HG03378 (cell line): ENCODE data around the gene CPVL.

Source experiments
- ATAC-seq: cut with Tn5 transposase; IDR thresholded peaks from one replicate; pipeline ENCODE4 v1.9.1; 2021; ENCODE audit warnings: mild to moderate bottlenecking, moderate library complexity; ENCODE audit not compliant: unreplicated experiment

Gene CPVL

DNA sequence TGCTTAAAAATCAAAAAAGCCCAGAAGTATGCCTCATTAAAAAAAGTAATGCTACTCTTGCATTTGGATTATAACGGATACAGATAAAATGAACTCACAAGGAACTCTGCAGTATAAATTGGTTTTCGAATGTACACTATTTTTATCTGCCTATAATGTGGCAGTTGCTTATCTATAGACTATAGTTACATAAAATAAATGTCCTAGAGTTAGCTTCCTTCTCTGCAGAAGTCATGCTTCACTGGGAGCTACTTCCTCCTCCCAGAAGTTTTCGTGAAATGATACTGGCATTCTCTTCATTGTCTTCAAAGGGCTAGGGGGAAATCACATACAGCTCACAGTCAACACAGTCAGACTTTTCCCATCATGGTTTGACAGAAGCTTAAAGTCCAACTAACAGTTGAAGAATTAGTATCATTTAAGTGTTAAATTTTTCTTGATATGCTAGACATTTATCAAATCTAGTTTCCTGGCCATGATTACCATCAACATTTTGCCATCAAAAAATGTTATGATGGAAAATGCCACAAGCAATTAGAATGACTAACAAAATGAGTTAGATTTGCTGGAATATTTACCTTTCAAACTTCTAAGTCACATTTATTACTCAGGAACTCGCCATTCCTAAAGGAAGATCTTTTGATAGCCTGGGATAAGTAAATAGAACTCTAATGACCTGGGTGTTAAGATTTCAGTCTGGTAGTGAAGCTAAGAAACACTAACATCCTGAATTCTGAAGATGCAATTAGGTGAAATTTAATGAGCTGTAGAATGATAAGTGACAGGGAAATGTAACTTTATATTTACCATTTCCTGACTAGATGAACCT, 100.9 kb downstream of the CPVL start:
- ATAC-seq: no peak

DNA sequence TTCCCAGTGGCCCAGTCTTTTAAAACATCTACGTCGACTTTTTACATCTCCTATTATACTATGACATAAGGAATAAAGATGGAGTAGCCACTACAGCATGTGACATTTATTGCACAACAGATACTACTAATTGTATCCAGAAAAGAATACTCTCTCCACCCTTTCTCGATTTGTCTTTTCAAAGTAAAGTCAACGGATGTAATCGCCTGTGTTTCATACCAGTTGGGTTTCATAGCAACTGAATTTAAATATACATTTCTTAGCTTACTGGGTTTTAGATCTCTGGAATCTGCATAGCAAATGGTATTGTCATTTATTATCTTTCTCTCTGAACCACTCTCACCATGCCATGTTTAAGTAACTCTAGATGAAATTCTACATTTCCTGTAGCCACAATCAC, 101.8 kb downstream of the CPVL start:
- no peak for ATAC-seq

GRCh38 chr7:29043576-29043975, 102.8 kb downstream of the CPVL start:
- ATAC-seq: no peak

DNA sequence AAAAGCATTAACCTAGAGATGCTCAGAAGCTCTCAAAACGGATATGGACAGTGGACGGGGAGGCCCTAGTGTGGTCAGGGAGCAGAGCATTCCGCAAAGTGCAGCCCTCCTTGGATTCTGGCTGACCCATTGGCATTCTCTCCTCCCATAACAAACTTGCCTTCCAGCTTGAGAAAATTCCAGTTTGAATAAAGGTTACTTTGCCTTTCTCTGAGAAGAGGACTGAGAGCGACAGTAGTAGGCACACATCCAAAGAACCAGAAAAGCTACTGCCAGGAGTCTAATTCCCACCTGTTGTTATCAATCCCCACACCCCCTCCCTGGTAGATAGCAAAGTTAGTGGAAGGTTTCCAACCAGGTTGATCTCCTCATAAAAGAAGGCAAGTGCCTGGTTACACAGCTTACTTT, 103.5 kb downstream of the CPVL start:
- no peak for ATAC-seq

- no peak for ATAC-seq
Observed at GRCh38 chr7:29041991-29042390, 104.3 kb downstream of the CPVL start.

DNA sequence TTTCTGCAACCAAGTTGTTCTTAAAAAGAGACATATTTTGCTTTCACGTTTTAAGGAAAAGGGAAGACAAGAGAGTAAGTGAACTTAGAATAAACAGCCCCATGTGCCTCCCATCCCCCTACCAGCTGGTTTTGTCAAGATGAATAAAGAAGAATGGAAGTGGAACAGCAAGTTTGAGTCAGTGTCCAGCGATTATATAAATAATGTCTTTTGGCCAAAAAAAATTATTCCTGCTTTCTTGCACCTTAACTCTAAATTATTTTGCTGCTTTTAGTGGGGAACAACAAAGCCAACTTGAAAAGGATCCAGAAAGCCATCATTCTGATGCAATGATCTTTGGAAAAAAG, 105.8 kb downstream of the CPVL start:
- ATAC-seq: no peak

GRCh38 chr7:29039821-29040578, 106.3 kb downstream of the CPVL start:
- ATAC-seq: no peak

- no peak for ATAC-seq
Observed at GRCh38 chr7:29038463-29038862, 107.9 kb downstream of the CPVL start.

DNA sequence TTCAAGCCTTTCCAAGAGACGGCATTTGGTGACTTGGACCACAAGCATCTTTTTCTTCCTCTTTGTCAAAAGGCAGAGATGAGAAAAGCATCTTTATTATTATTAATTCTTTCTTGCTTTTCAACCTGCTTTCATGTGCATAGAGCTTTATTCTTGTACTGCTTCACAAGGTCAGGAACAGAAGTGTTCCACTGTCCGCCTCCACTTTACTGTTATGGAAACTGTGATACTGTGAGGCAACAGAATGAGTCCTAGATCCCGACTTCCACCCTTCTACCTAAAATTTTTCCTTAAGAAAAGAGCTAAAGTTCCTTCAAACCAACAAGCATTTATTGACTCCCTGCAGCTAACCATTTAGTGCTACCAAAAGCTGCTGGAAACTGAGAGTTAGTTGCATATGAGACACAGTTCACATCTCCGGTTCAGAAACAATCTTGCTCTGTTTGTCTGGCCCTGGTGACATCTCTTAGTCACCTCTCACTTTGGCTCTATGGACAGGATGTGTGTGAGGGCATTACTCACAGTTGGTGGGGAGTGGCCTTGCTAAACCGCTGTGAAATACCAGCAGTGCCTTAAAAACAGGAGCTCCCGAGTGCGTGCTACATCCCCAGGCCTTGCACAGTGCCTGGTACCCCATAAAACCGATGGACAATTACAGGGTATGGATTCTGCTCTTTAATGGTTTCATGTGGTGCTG, 111.1 kb downstream of the CPVL start:
- no peak for ATAC-seq

GRCh38 chr7:29033584-29033983, 112.8 kb downstream of the CPVL start:
- ATAC-seq: no peak

- ATAC-seq: no peak
Observed at GRCh38 chr7:29032146-29032545, 114.2 kb downstream of the CPVL start.

GRCh38 chr7:29030781-29031275, 115.5 kb downstream of the CPVL start:
- no peak for ATAC-seq

- no peak for ATAC-seq
Observed at GRCh38 chr7:29022291-29022988, 123.9 kb downstream of the CPVL start.

- ATAC-seq: no peak
Observed at GRCh38 chr7:29019896-29020295, 126.4 kb downstream of the CPVL start.

DNA sequence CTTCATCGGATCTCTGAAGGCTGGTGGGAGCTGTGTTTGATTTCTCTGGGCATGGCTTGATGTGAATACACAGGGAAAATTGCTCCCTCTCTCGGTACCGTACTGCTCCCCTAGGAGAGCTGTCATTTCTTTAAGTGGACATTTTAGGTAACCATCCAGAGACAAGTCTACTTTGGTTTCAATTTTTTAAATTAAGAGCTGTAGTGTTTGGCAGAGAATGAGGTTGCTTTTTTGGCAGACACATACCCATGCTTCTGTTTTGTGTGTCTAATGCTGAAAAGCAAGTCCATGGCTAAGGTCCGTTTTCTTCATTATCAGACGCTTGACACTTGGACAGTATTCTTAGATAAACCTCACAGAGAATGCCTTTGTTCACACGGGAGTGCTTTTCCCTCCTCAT, 127.0 kb downstream of the CPVL start:
- no peak for ATAC-seq

- ATAC-seq: no peak
Observed at GRCh38 chr7:29017713-29018112, 128.6 kb downstream of the CPVL start.

DNA sequence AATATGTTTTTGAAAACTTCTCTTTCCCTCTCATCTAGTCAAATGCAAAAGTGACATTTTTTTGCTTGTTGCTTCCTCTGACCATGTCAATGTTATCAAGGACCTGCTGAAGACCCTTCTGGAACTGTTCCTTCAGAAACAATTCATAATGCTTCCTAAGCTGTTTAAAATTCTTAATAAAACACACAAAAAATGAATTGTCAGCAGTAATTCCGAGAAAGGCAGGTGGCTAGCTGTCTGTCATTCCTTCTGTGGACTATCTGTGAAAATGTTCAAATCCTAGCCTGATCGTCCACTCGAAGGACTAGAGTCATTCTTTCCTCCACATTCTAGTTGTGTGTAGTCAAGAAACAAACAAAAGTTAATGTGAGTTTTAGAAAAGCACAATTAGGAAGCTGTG, 131.6 kb downstream of the CPVL start:
- no peak for ATAC-seq

GRCh38 chr7:29013931-29014330, 132.4 kb downstream of the CPVL start:
- no peak for ATAC-seq

DNA sequence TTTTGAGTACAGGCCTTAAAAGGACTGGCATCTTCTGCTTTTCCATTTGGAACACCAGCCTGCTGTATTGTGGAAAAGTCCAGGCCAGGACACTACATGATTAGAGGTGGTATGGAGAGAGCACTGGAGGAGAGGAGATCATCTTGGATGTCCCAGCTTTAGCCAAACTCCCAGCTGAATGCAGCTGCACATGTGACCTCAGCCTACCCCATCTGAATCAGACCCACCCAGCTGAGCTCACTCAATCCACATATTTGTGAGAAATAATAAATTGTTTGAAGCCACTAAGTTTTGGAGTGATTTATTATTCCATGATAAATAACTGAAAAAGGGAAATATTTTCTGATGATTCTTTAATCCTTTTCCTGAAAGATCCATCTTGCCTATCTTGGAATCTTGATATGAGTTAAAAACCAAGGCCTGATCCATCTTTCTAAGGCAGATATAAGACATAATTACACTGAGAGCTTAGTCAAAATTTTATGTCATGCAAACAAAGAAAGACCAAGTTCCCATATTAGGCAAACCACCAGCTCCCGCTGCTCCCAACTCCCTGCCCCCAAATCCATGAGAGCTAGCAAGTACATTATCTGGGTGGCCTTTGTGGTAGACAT, 133.1 kb downstream of the CPVL start:
- ATAC-seq: no peak

- ATAC-seq: no peak
Observed at GRCh38 chr7:29009947-29010346, 136.4 kb downstream of the CPVL start.

- no peak for ATAC-seq
Observed at GRCh38 chr7:29008590-29008989, 137.7 kb downstream of the CPVL start.
